Keratinocyte (primary cell): Measurements from ENCODE around the gene BORCS6. TPM values are rescaled to one million over a fixed set of nuclear protein-coding genes. Genes with fewer than 3 reads are reported as not detected.

ENCODE experiments used
- DNase-seq: peaks from one replicate; pipeline ENCODE4 v3.0.0-alpha.2; 2011; ENCODE audit warnings: low read depth, missing footprints, low spot score
- FAIRE-seq: peaks from 2 replicates; lab custom pipeline; 2011; peaks lifted over from hg19 to GRCh38; lab: Jason Lieb, UNC
- H2AFZ ChIP-seq: 2 replicates; pipeline ENCODE4 v1.6.0; 2012; ENCODE audit warnings: low read length, control low read depth, inconsistent platforms; ENCODE audit not compliant: control insufficient read depth
- H3K27ac ChIP-seq: 2 replicates; pipeline ENCODE4 v1.5.1; 2011; ENCODE audit warnings: low read length; ENCODE audit not compliant: control insufficient read depth, insufficient read depth
- H3K27me3 ChIP-seq: 3 replicates; pipeline ENCODE4 v1.6.0; 2011; ENCODE audit warnings: low read length; ENCODE audit not compliant: control insufficient read depth, insufficient read depth; ENCODE audit errors: extremely low read depth
- H3K36me3 ChIP-seq, 2 experiments: 2 replicates in 1 of 2; 3 replicates in 1 of 2; pipeline ENCODE4 v1.5.1; 2011; ENCODE audit warnings: low read length in 2 of 2, mild to moderate bottlenecking in 1 of 2; ENCODE audit not compliant: control insufficient read depth in 2 of 2, insufficient read depth in 2 of 2; ENCODE audit errors: extremely low read depth in 1 of 2
- H3K4me1 ChIP-seq: 3 replicates; pipeline ENCODE4 v1.5.1; 2011; ENCODE audit warnings: low read length; ENCODE audit not compliant: control insufficient read depth, insufficient read depth; ENCODE audit errors: extremely low read depth
- H3K4me2 ChIP-seq: 3 replicates; pipeline ENCODE4 v1.6.0; 2011; ENCODE audit warnings: low read depth, low read length; ENCODE audit not compliant: control insufficient read depth, insufficient read depth; ENCODE audit errors: extremely low read depth
- H3K4me3 ChIP-seq, 3 experiments: fragments of 200-600 bp in 1 of 3; sonication (generic) in 1 of 3; 2 replicates in 2 of 3; 3 replicates in 1 of 3; pipeline ENCODE4 v1.5.1; 2011 to 2016; ENCODE audit warnings: low read length in 3 of 3, mild to moderate bottlenecking in 3 of 3, control low read depth in 2 of 3, inconsistent platforms in 1 of 3, low read depth in 1 of 3, mixed read lengths in 1 of 3, mixed run types in 1 of 3, moderate library complexity in 1 of 3; ENCODE audit not compliant: control insufficient read depth in 2 of 3, insufficient read depth in 2 of 3; ENCODE audit errors: extremely low read depth in 1 of 3
- H3K79me2 ChIP-seq: 2 replicates; pipeline ENCODE4 v1.6.0; 2012; ENCODE audit warnings: low read length; ENCODE audit not compliant: control insufficient read depth, insufficient read depth
- H3K9ac ChIP-seq: 3 replicates; pipeline ENCODE4 v1.6.0; 2011; ENCODE audit warnings: low read length; ENCODE audit not compliant: control insufficient read depth, insufficient read depth; ENCODE audit errors: extremely low read depth
- H3K9me1 ChIP-seq: 3 replicates; pipeline ENCODE4 v1.6.0; 2011; ENCODE audit warnings: low read length; ENCODE audit not compliant: control insufficient read depth, insufficient read depth; ENCODE audit errors: extremely low read depth
- H3K9me3 ChIP-seq: 2 replicates; pipeline ENCODE4 v1.5.1; 2012; ENCODE audit warnings: low read depth, low read length; ENCODE audit not compliant: control insufficient read depth
- H4K20me1 ChIP-seq: 3 replicates; pipeline ENCODE4 v1.6.0; 2011; ENCODE audit warnings: low read length; ENCODE audit not compliant: control insufficient read depth, insufficient read depth; ENCODE audit errors: extremely low read depth
- EZH2 ChIP-seq: IDR thresholded peaks from one replicate; pipeline ENCODE4 v1.6.1; 2012; ENCODE audit warnings: inconsistent platforms, mild to moderate bottlenecking, low read length, moderate library complexity
- dilution Hi-C: fragments of 300-500 bp; cut with MboI; formaldehyde crosslinking; loops from one replicate; pipeline ENCODE4 v1.7.0; 2020; ENCODE audit warnings: low sequenced_read_pairs; ENCODE audit not compliant: extremely low pct_ligation_motif_present
- polyA plus RNA-seq, 5 experiments: library from polyadenylated mRNA; depleted of rRNA in 3 of 5; stranded (reverse) in 3 of 5; stranded (forward) in 1 of 5; unstranded in 1 of 5; fragments of >200 nt; gene quantifications; 1 replicate in 1 of 5; 2 replicates in 3 of 5; 3 replicates in 1 of 5; pipeline versions ENCODE4 v1.2.1 to v1.2.3, GENCODE V29; 2011 to 2012; ENCODE audit warnings: missing spikeins in 2 of 5, low read depth in 1 of 5, low replicate concordance in 1 of 5
- TF ChIP-seq, protein P1 (sequence below), 3 experiments: IDR thresholded peaks in 1 of 3; conservative IDR thresholded peaks in 1 of 3; optimal IDR thresholded peaks in 1 of 3; 2 replicates in 2 of 3; 3 replicates in 1 of 3; pipeline versions ENCODE3 to v1.5.1; 2011; ENCODE audit warnings: low read length in 3 of 3, mild to moderate bottlenecking in 3 of 3, moderate library complexity in 2 of 3, control low read depth in 1 of 3, inconsistent platforms in 1 of 3; ENCODE audit not compliant: insufficient read depth in 2 of 3; ENCODE audit errors: extremely low read depth in 1 of 3

The BORCS6 gene
- polyA plus RNA-seq, 1 donor (not counting 4 experiments of a cell fraction or from before 2014, with no cell fraction given) = 4.2 TPM

DNA sequence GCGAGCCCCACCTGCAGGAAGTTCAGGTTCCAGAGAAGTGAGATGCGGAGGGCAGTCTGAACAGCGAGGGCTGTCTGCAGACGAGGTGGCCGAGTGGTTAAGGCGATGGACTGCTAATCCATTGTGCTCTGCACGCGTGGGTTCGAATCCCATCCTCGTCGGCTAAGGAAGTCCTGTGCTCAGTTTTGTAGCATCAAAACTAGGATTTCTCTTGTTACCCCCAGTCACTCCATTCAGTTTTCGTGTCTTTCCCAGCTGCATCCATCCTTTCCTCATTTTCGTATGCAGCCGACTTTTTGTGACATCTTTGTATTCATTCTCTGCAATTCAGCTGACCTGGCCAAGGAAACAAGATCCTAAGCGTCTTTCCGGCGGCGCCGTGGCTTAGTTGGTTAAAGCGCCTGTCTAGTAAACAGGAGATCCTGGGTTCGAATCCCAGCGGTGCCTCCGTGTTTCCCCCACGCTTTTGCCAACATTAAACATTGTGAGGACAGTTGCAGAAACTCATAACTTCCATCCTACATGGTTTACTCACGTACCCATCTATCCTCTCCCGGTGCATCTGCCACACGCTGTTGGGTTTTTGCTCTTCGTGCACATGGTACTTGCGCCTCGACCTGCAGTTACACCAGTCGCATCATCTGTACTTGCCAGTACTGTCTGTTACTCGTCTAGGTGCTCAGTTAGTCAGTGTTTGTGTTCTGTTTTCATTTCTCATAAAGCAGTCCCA, 3.0 kb downstream of the BORCS6 start:
- H3K9me1 ChIP-seq = no peaks in the 10 kb centered on the region
- peak overlapping the region; percentile 68 to 93 (median 93) for H3K4me3 ChIP-seq
- DNase-seq = peak; percentile 97
- H3K4me1 ChIP-seq = peaks cover 27% of the 10 kb centered on the region
- peak overlapping the region; percentile 83 for H3K9ac ChIP-seq
- no peaks in the 10 kb centered on the region for H4K20me1 ChIP-seq
- H2AFZ ChIP-seq = peak overlapping the region; percentile 97
- peak overlapping the region; percentile 93 for H3K4me2 ChIP-seq
- no peaks in the 10 kb centered on the region for H3K9me3 ChIP-seq
- peak overlapping the region; percentile 66 for H3K27ac ChIP-seq
- H3K27me3 ChIP-seq = no peaks in the 10 kb centered on the region
- dilution Hi-C loops = no loop called here
- peak; percentile 73 for FAIRE-seq
- TF ChIP-seq, protein P1, sequence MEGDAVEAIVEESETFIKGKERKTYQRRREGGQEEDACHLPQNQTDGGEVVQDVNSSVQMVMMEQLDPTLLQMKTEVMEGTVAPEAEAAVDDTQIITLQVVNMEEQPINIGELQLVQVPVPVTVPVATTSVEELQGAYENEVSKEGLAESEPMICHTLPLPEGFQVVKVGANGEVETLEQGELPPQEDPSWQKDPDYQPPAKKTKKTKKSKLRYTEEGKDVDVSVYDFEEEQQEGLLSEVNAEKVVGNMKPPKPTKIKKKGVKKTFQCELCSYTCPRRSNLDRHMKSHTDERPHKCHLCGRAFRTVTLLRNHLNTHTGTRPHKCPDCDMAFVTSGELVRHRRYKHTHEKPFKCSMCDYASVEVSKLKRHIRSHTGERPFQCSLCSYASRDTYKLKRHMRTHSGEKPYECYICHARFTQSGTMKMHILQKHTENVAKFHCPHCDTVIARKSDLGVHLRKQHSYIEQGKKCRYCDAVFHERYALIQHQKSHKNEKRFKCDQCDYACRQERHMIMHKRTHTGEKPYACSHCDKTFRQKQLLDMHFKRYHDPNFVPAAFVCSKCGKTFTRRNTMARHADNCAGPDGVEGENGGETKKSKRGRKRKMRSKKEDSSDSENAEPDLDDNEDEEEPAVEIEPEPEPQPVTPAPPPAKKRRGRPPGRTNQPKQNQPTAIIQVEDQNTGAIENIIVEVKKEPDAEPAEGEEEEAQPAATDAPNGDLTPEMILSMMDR (optimal IDR thresholded peaks at IDR 0.05 in 1 of 3, IDR thresholded peaks at IDR 0.05 in 1 of 3, conservative IDR thresholded peaks at IDR 0.05 in 1 of 3; ENCODE audit: extremely low read depth in 1 of 3, insufficient read depth in 2 of 3, low read length in 3 of 3) = peak in 2 of 3 experiments; percentile 46 to 55
- no peak for TF ChIP-seq EZH2
- H3K36me3 ChIP-seq = no peaks in the 10 kb centered on the region
- H3K79me2 ChIP-seq = peaks cover 14% of the 10 kb centered on the region

- FAIRE-seq (peak; percentile 55), DNase-seq (no peak)
- H3K4me1 ChIP-seq = peaks cover 24% of the 10 kb centered on the region
- H3K4me2 ChIP-seq = peak overlapping the region; percentile 75
- H3K36me3 ChIP-seq = no peaks in the 10 kb centered on the region
- no peak for TF ChIP-seq EZH2
- TF ChIP-seq, protein P1 (optimal IDR thresholded peaks at IDR 0.05 in 1 of 3, IDR thresholded peaks at IDR 0.05 in 1 of 3, conservative IDR thresholded peaks at IDR 0.05 in 1 of 3; ENCODE audit: extremely low read depth in 1 of 3, insufficient read depth in 2 of 3, low read length in 3 of 3) = peak in 1 of 3 experiments; percentile 37
- dilution Hi-C loops = no loop called here
- H3K27me3 ChIP-seq = no peaks in the 10 kb centered on the region
- H3K79me2 ChIP-seq = peaks cover 14% of the 10 kb centered on the region
- peak overlapping the region; percentile 64 for H3K27ac ChIP-seq
- peak overlapping the region; percentile 68 to 93 (median 93) for H3K4me3 ChIP-seq
- H3K9me3 ChIP-seq = no peaks in the 10 kb centered on the region
- H3K9me1 ChIP-seq = no peaks in the 10 kb centered on the region
- peak overlapping the region; percentile 83 for H3K9ac ChIP-seq
- H4K20me1 ChIP-seq = no peaks in the 10 kb centered on the region
- peak overlapping the region; percentile 97 for H2AFZ ChIP-seq
These were observed 3.6 kb downstream of the BORCS6 start for GRCh38 chr17:8186446-8186786.
